Activated CD4-positive, alpha-beta T cell treated with anti-CD3 and anti-CD28 coated beads, Interleukin-2, amount 10 ng/mL, durations not matched to agents 24 days and 14 days (primary cell): Measurements from ENCODE around the gene CACNA2D3. TPM values are rescaled to one million over a fixed set of nuclear protein-coding genes. Genes with fewer than 3 reads are reported as not detected.
A peak's percentile ranks its signal among the peaks of the same experiment; 100 is the strongest.
"Not testable (repeated sequence)": the region's sequence is repeated elsewhere in the genome, so short reads cannot be mapped to it uniquely, and the experiment has no call there.

Source experiments
- DNase-seq: peaks from one replicate; pipeline ENCODE4 v3.0.0; 2022
- H3K27ac Mint-ChIP-seq: one replicate; pipeline ENCODE4 v1.8.0; 2022; ENCODE audit warnings: mild to moderate bottlenecking, mixed read lengths
- H3K27me3 Mint-ChIP-seq: one replicate; pipeline ENCODE4 v1.8.0; 2022; ENCODE audit warnings: mixed read lengths
- H3K36me3 Mint-ChIP-seq: one replicate; pipeline ENCODE4 v1.8.0; 2022; ENCODE audit warnings: low read depth, mild to moderate bottlenecking, mixed read lengths
- H3K4me1 Mint-ChIP-seq: one replicate; pipeline ENCODE4 v1.8.0; 2021; ENCODE audit warnings: mixed read lengths
- H3K4me3 Mint-ChIP-seq: one replicate; pipeline ENCODE4 v1.8.0; 2022; ENCODE audit warnings: mild to moderate bottlenecking, moderate library complexity, mixed read lengths
- H3K9me3 Mint-ChIP-seq: one replicate; pipeline ENCODE4 v1.8.0; 2021; ENCODE audit warnings: mixed read lengths
- intact Hi-C: fragments of 100-400 bp; cut with micrococcal nuclease; formaldehyde crosslinking; loops from one replicate; pipeline ENCODE4 v1.15.1; 2023
- total RNA-seq: library from RNA; stranded (reverse); gene quantifications from 2 replicates; pipeline ENCODE4 v1.2.3, GENCODE V29; 2022

The CACNA2D3 gene
- total RNA-seq: not detected in 2 replicates

GRCh38 chr3:54122324-54123002 lies at the start of gene CACNA2D3:
Gene CACNA2D3 (plus strand): TSS chr3:54122552.
- H3K27me3 Mint-ChIP-seq: peaks cover 42% of the 10 kb centered on the region
- no peak within 1 kb of the TSS for H3K27ac Mint-ChIP-seq
- H3K9me3 Mint-ChIP-seq: no peaks in the 10 kb centered on the region
- intact Hi-C loops: no loop called here
- H3K4me3 Mint-ChIP-seq: no peak within 1 kb of the TSS
- DNase-seq: peak; percentile 50
- peaks cover 2% of the 10 kb centered on the region for H3K36me3 Mint-ChIP-seq
- H3K4me1 Mint-ChIP-seq: peaks cover 2% of the 10 kb centered on the region

GRCh38 chr3:54073386-54073785 lies 49.0 kb upstream of the CACNA2D3 start:
- DNase-seq: no peak
- Mint-ChIP-seq H3K4me3 (no peak overlapping the region), H3K27ac (no peak overlapping the region), H3K27me3 (no peaks in the 10 kb centered on the region), H3K36me3 (no peaks in the 10 kb centered on the region), H3K4me1 (no peaks in the 10 kb centered on the region), H3K9me3 (peaks cover 4% of the 10 kb centered on the region)
- intact Hi-C loops: no loop called here

DNA sequence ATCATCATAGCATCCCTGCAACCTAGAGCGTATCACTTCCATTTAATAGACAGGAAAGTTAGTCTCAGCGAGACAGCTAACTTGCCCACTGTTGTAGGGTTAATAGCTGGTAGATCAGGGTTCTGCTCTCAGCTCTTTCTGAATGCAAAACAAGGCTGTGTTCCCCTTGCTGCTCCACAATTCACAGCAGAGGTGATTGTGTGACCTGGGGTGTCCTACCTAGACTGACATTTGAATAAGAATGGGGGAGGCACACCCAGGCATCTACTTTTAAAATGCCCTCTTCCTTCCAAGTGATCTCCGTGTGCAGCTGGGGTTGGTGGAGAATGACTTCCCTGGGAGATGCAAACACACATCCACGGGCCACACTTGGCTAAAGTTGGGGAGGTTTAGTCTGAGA lies 43.0 kb upstream of the CACNA2D3 start:
- Mint-ChIP-seq H3K27ac (no peak overlapping the region), H3K4me1 (no peaks in the 10 kb centered on the region), H3K36me3 (no peaks in the 10 kb centered on the region), H3K4me3 (no peak overlapping the region), H3K9me3 (no peaks in the 10 kb centered on the region), H3K27me3 (no peaks in the 10 kb centered on the region)
- no peak for DNase-seq
- intact Hi-C loops: no loop called here

DNA sequence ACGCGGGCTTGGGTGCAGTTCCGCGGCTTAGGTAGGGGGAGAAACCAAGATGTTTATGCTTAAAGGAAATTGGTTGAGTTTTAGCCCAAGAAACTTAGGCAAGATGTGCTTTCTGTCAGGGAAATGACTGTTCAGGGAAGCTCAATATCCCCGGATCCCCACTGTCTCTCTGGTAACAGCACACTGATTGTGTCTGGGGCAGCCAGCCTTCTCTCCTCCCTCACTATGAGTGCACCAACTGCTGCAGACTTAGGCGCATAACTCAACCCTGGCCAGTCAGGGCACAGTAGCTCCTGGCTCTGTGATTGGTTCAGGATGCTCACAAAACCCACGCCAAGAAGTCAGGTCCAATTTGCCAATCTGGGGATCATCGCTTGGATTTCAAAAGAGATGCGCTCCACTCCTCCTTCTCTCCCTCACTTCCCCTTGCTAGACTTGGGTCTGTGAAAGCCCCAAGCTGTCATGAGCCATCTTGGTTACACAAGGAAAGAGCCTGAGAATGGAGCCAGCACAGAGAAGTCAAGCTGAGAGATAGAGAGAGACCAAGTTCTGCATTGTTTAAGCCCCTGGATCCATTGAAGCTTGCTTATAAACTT lies 42.5 kb upstream of the CACNA2D3 start:
- Mint-ChIP-seq H3K4me3 (no peak overlapping the region), H3K27me3 (no peaks in the 10 kb centered on the region), H3K36me3 (no peaks in the 10 kb centered on the region), H3K4me1 (no peaks in the 10 kb centered on the region), H3K27ac (no peak overlapping the region), H3K9me3 (no peaks in the 10 kb centered on the region)
- intact Hi-C loops: no loop called here
- DNase-seq: no peak

GRCh38 chr3:54083921-54084320 lies 38.4 kb upstream of the CACNA2D3 start:
- Mint-ChIP-seq H3K9me3 (no peaks in the 10 kb centered on the region), H3K27ac (no peak overlapping the region), H3K36me3 (no peaks in the 10 kb centered on the region), H3K4me3 (no peak overlapping the region), H3K27me3 (peaks cover 22% of the 10 kb centered on the region), H3K4me1 (no peaks in the 10 kb centered on the region)
- DNase-seq: peak; percentile 10
- intact Hi-C loops: no loop called here

DNA sequence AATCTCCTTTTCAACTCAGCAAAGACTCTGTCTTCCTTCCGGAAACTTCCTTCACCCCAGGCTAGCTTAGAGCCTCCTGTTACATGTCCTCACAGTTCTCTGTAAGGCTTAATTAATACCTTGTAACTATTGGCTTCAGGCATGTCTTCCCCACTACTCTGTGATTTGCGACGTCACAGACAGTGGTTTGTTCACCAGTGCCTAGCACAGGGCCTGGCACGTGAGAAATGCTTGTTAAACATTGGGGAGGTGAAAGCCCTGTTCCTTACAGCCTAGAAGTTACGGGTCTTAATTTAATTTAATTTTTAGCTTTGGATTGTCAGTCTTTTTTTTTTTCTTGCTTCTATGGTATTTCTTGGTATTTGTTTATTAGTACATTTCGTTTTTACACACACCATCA lies 36.4 kb upstream of the CACNA2D3 start:
- DNase-seq: no peak
- no peak overlapping the region for H3K4me3 Mint-ChIP-seq
- H3K9me3 Mint-ChIP-seq: no peaks in the 10 kb centered on the region
- no peaks in the 10 kb centered on the region for H3K4me1 Mint-ChIP-seq
- H3K36me3 Mint-ChIP-seq: no peaks in the 10 kb centered on the region
- peaks cover 25% of the 10 kb centered on the region for H3K27me3 Mint-ChIP-seq
- intact Hi-C loops: no loop called here
- no peak overlapping the region for H3K27ac Mint-ChIP-seq

- no peaks in the 10 kb centered on the region for H3K9me3 Mint-ChIP-seq
- H3K4me3 Mint-ChIP-seq: no peak overlapping the region
- intact Hi-C loops: no loop called here
- no peak for DNase-seq
- no peaks in the 10 kb centered on the region for H3K4me1 Mint-ChIP-seq
- H3K36me3 Mint-ChIP-seq: no peaks in the 10 kb centered on the region
- H3K27ac Mint-ChIP-seq: no peak overlapping the region
- peaks cover 25% of the 10 kb centered on the region for H3K27me3 Mint-ChIP-seq
Measured at GRCh38 chr3:54086652-54087405, 35.5 kb upstream of the CACNA2D3 start.

GRCh38 chr3:54087581-54088410 lies 34.6 kb upstream of the CACNA2D3 start:
- H3K27ac Mint-ChIP-seq: no peak overlapping the region
- no peaks in the 10 kb centered on the region for H3K4me1 Mint-ChIP-seq
- peaks cover 25% of the 10 kb centered on the region for H3K27me3 Mint-ChIP-seq
- H3K36me3 Mint-ChIP-seq: no peaks in the 10 kb centered on the region
- intact Hi-C loops: no loop called here
- DNase-seq: no peak
- H3K4me3 Mint-ChIP-seq: no peak overlapping the region
- H3K9me3 Mint-ChIP-seq: no peaks in the 10 kb centered on the region

DNA sequence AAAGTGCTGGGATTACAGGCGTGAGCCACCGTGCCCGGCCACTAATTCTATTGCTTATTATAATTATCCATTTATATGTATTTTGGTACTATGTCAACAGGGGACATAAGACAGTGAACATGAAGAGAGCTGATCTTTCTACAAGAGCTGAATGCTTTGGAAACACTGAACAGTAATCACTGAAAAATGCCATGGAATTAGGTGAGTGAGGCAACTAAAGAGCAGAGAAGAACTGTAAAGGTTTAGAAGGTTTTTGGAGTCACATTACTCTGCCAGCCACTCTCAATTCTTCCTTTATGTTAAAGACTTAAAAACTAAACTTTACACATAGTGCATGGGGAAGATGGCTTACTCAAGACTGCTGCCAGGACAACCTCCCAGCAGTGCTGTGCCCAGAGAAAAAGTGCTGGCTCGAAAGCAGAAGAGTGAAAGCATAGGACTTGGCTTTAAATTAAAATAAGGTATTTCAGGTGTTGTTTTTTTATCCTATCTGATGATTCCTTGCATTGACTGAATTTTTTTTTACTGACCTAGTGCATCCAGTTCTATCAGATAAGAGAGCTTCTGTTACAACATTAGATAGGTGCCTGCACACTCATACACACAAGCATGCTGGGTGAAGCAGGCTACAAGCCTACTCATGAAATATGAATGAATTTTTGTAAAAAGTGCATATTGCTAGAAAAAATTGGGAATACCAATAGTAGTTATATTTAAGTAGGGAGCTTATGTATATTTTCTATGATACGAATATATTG lies 28.7 kb upstream of the CACNA2D3 start:
- no peak overlapping the region for H3K27ac Mint-ChIP-seq
- peaks cover 7% of the 10 kb centered on the region for H3K27me3 Mint-ChIP-seq
- H3K36me3 Mint-ChIP-seq: no peaks in the 10 kb centered on the region
- intact Hi-C loops: no loop called here
- no peaks in the 10 kb centered on the region for H3K4me1 Mint-ChIP-seq
- H3K9me3 Mint-ChIP-seq: no peaks in the 10 kb centered on the region
- no peak for DNase-seq
- no peak overlapping the region for H3K4me3 Mint-ChIP-seq

GRCh38 chr3:54094926-54095325 lies 27.4 kb upstream of the CACNA2D3 start:
- no peaks in the 10 kb centered on the region for H3K4me1 Mint-ChIP-seq
- H3K36me3 Mint-ChIP-seq: no peaks in the 10 kb centered on the region
- peaks cover 4% of the 10 kb centered on the region for H3K27me3 Mint-ChIP-seq
- intact Hi-C loops: no loop called here
- DNase-seq: no peak
- H3K27ac Mint-ChIP-seq: no peak overlapping the region
- no peak overlapping the region for H3K4me3 Mint-ChIP-seq
- H3K9me3 Mint-ChIP-seq: no peaks in the 10 kb centered on the region

DNA sequence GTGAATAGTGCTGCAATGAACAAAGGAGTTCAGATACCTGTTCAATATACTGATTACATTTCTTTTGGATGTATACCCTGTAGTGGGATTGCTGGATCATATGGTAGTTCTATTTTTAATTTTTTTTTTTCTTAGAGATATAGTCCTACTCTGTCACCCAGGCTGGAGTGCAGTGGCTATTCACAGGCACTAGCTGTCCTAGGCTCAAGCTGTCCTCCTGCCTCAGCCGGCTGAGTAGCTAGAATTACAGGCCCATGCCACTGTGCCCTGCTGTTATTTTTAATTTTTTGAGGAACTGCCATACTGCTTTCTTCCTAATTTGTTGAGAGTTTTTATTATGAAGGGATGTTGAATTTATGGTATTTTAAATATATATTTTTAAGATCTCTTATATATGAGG lies 23.0 kb upstream of the CACNA2D3 start:
- H3K36me3 Mint-ChIP-seq: no peaks in the 10 kb centered on the region
- DNase-seq: no peak
- H3K4me1 Mint-ChIP-seq: no peaks in the 10 kb centered on the region
- no peak overlapping the region for H3K27ac Mint-ChIP-seq
- intact Hi-C loops: no loop called here
- no peaks in the 10 kb centered on the region for H3K9me3 Mint-ChIP-seq
- H3K4me3 Mint-ChIP-seq: no peak overlapping the region
- peaks cover 2% of the 10 kb centered on the region for H3K27me3 Mint-ChIP-seq

DNA sequence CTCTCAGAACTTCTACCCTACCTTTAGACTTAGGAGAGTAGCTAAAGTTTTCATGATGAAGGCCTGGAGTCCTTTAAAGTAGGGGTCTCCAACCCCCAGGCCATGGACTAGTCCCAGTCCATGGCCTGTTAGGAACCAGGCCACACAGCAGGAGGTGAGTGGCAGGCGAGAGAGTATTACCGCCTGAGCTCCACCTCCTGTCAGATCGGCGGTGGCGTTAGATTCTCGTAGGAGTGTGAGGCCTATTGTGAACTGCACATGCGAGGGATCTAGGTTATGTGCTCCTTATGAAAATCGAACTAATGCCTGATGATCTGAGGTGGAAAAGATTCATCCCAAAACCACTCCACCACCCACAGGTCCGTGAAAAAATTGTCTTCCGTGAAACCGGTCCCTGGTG lies 18.3 kb upstream of the CACNA2D3 start:
- no peak overlapping the region for H3K4me3 Mint-ChIP-seq
- H3K4me1 Mint-ChIP-seq: no peaks in the 10 kb centered on the region
- no peak overlapping the region for H3K27ac Mint-ChIP-seq
- H3K9me3 Mint-ChIP-seq: no peaks in the 10 kb centered on the region
- H3K36me3 Mint-ChIP-seq: no peaks in the 10 kb centered on the region
- no peak for DNase-seq
- no peaks in the 10 kb centered on the region for H3K27me3 Mint-ChIP-seq
- intact Hi-C loops: no loop called here

DNA sequence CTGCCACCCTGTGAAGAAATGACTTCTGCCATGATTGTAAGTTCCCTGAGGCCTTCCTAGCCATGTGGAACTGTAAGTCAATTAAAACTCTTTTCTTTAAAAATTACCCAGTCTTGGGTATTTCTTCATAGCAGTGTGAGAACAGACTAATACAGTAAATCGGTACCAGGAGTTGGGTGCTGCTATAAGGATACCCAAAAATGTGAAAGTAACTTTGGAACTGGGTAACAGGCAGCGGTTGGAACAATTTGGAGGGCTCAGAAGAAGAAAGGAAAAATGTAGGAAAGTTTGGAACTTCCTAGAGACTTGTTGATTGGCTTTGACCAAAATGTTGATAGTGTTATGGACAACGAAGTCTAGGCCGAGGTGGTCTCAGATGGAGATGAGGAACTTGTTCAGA lies 6.2 kb upstream of the CACNA2D3 start:
- H3K4me3 Mint-ChIP-seq, H3K27ac Mint-ChIP-seq, DNase-seq, H3K36me3 Mint-ChIP-seq, intact Hi-C loops, H3K9me3 Mint-ChIP-seq, H3K4me1 Mint-ChIP-seq: not testable (repeated sequence)
- peaks cover 16% of the 10 kb centered on the region for H3K27me3 Mint-ChIP-seq
